ENCODE data around the gene RBMS3.
"Not testable (repeated sequence)": the region's sequence is repeated elsewhere in the genome, so short reads cannot be mapped to it uniquely, and the experiment has no call there.

The RBMS3 gene

DNA sequence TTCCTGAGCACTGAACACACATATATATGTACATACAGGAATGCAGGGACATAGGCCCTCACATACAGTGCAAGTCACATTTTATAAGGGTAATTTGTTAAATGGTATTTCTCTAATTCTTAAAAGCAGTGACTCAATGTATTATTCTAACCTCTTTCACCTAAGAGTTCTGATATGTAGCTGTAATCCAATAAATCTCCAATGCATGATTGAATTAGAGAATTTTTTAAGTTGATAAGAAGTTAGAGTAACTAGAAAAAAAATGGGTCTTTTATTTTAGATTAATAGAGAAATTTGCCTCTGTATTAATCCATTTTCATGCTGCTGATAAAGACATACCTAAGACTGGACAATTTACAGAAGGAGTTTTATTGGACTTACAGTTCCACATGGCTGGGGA lies 98.2 kb downstream of the RBMS3 start:
- H3K36me3 ChIP-seq (replicated peaks): no peaks in the 10 kb centered on the region
- DNase-seq (ENCODE audit: low spot score in 2 of 2): no peak
- in situ Hi-C loops (cut with MboI; ENCODE audit: low sequenced_read_pairs): no loop called here
- no peaks in the 10 kb centered on the region for H3K27me3 ChIP-seq (ENCODE audit: low read depth)
- no peaks in the 10 kb centered on the region for H3K9me3 ChIP-seq
- H3K4me3 ChIP-seq: no peak overlapping the region
- no peaks in the 10 kb centered on the region for H3K4me1 ChIP-seq

DNA sequence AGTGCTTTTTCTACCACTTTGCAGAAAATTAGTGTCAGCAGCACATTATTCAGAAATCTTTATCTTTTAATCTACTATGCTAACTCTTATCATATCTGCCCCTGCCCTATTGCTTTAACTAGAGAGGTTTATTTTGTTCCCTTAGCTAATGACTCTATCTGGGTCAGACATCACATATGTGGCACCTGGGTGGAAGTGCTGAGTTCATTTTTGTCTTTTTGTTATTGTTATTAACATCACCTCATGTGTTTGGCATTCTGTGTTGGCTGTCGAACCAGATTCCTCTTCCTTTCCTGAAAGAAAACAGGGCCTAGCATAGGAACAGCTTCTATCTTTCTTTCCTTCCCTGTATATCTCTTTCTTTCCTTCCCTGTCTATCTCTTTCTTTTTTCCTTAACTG lies 100.7 kb downstream of the RBMS3 start:
- in situ Hi-C loops (cut with MboI; ENCODE audit: low sequenced_read_pairs): no loop called here
- Histone ChIP-seq H3K4me1 (no peaks in the 10 kb centered on the region), H3K36me3 (replicated peaks) (no peaks in the 10 kb centered on the region), H3K4me3 (no peak overlapping the region), H3K9me3 (no peaks in the 10 kb centered on the region), H3K27me3 (ENCODE audit: low read depth) (no peaks in the 10 kb centered on the region)
- no peak for DNase-seq (ENCODE audit: low spot score in 2 of 2)

DNA sequence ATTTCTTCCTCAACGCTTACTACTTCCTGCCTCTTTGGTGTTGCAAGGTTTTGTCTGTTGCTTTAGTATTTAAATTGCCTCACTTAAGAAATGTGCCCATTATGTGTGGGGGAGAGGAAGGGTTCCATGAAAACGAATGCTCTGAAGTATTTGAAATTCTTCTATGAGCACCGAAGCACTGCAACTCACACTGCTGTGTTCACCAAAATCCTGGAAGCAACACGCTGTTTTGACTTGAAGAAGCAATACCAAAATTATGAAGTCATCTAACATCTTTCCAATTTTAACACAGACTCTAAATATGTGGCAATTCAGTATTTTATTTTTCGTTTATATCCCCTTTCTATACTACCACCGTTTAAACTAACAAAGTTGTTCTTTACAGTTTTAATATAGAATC lies 101.5 kb downstream of the RBMS3 start:
- Histone ChIP-seq H3K9me3 (no peaks in the 10 kb centered on the region), H3K27me3 (ENCODE audit: low read depth) (no peaks in the 10 kb centered on the region), H3K4me3 (no peak overlapping the region), H3K4me1 (no peaks in the 10 kb centered on the region), H3K36me3 (replicated peaks) (no peaks in the 10 kb centered on the region)
- no peak for DNase-seq (ENCODE audit: low spot score in 2 of 2)
- in situ Hi-C loops (cut with MboI; ENCODE audit: low sequenced_read_pairs): no loop called here

DNA sequence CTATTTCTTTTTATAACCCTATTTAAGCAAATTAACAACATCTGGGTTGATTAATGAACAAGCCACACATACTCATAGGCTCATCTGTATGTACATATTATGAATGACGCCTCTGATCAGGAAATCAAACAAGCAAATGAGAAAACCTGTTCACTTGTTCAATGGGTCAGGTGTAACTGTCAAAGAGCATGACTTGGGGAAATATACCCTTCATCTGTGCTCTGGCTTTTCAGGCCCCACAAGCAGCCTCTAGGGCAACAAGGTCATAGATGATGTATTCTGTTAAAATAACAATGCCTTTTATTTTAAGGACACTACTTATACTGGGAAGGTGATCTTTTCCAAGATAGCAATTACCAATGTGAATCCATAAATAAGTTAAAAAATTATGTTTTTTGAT lies 102.0 kb downstream of the RBMS3 start:
- Histone ChIP-seq H3K4me3 (no peak overlapping the region), H3K9me3 (no peaks in the 10 kb centered on the region), H3K36me3 (replicated peaks) (no peaks in the 10 kb centered on the region), H3K27me3 (ENCODE audit: low read depth) (no peaks in the 10 kb centered on the region; the same call in 1 of the 2 replicates), H3K4me1 (no peaks in the 10 kb centered on the region)
- no peak for DNase-seq (ENCODE audit: low spot score in 2 of 2)
- in situ Hi-C loops (cut with MboI; ENCODE audit: low sequenced_read_pairs): no loop called here

DNA sequence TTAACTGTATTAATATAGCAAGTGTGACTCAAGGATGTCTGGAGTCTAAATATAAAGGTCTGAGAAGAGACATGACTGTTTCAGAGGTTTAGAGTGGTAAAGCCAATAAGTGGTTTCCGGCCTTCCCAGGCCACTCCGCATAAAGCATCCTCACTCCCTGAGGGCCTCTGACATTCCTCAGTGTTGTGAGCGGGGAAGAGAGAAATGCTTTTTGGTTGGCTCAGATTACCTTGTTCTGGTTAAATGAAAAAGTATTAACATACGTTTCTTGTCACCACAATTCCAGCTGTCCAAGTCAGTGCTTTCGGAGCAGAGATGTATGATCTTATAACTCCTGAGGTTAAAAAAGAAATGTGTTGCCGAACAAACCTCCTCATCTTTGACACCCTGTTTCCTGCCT lies 103.8 kb downstream of the RBMS3 start:
- no peak overlapping the region for H3K4me3 ChIP-seq
- in situ Hi-C loops (cut with MboI; ENCODE audit: low sequenced_read_pairs): no loop called here
- no peaks in the 10 kb centered on the region for H3K36me3 ChIP-seq (replicated peaks)
- no peaks in the 10 kb centered on the region for H3K9me3 ChIP-seq
- DNase-seq (ENCODE audit: low spot score in 2 of 2): no peak
- no peaks in the 10 kb centered on the region; the same call in 1 of the 2 replicates for H3K27me3 ChIP-seq (ENCODE audit: low read depth)
- no peaks in the 10 kb centered on the region for H3K4me1 ChIP-seq

DNA sequence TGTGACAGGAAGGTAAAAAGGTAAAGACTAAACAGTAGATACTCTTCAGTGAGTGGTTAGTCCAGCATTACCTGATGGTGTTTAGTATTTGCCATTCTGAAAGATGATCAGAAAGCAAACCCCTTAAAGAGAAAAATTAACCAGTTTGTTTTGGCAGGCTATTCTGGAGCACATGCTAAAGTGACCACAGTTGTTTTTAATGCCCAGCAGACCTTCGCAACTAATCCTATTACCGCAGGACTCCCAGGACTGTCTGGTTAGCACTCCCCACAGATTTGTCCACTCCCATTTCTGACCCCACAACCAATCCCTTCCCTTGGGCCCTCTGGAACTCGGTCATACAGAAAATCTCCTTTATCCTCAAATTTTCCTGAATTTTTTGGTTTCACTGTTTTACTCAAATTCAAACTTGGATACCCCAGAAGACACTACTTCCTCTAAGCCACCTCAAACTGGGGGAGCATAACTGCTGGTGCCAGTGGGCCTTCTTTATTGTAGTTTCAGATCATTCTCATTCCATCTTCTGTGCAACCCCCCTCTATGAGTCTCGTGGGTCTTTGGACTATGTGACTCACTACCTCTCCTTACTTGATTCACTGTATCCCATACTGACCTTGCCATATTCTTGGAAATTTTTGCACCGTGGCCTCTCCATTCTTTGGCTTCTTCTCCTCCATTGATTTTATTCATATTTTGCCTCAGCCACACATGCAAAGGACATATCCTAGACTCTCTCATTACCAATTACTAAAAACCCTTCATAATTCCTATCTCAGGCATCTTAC lies 104.4 kb downstream of the RBMS3 start:
- Histone ChIP-seq H3K9me3 (no peaks in the 10 kb centered on the region), H3K4me1 (no peaks in the 10 kb centered on the region)

DNA sequence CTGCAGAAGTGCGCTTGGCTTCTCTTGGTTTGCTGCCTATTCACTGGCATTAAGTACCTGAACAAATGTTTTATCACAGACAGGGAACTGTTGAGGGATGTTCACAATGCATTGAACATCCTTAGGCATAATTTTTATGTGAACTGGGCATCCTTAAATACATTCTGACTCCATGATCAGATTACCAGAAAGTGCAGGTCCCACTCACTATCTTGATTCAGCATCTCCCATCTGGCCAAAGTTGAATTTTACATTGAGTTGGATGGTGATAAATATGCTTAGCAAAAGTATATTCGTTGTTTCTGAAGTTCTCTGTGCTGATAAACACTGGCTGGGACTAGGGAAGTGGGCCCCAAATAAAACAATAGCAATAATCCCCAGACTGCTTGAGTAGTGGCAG lies 108.5 kb downstream of the RBMS3 start:
- no peaks in the 10 kb centered on the region for H3K36me3 ChIP-seq (replicated peaks)
- no peak overlapping the region for H3K4me3 ChIP-seq
- H3K4me1 ChIP-seq: no peaks in the 10 kb centered on the region
- H3K9me3 ChIP-seq: no peaks in the 10 kb centered on the region
- no peaks in the 10 kb centered on the region; the same call in 1 of the 2 replicates for H3K27me3 ChIP-seq (ENCODE audit: low read depth)
- in situ Hi-C loops (cut with MboI; ENCODE audit: low sequenced_read_pairs): no loop called here
- DNase-seq (ENCODE audit: low spot score in 2 of 2): no peak

More for the DNA sequence above, 104.4 kb downstream of the RBMS3 start:
- Histone ChIP-seq H3K27me3 (ENCODE audit: low read depth) (no peaks in the 10 kb centered on the region; the same call in 1 of the 2 replicates), H3K4me3 (no peak overlapping the region), H3K36me3 (replicated peaks) (no peaks in the 10 kb centered on the region)
- DNase-seq (ENCODE audit: low spot score in 2 of 2): no peak
- in situ Hi-C loops (cut with MboI; ENCODE audit: low sequenced_read_pairs): no loop called here

DNA sequence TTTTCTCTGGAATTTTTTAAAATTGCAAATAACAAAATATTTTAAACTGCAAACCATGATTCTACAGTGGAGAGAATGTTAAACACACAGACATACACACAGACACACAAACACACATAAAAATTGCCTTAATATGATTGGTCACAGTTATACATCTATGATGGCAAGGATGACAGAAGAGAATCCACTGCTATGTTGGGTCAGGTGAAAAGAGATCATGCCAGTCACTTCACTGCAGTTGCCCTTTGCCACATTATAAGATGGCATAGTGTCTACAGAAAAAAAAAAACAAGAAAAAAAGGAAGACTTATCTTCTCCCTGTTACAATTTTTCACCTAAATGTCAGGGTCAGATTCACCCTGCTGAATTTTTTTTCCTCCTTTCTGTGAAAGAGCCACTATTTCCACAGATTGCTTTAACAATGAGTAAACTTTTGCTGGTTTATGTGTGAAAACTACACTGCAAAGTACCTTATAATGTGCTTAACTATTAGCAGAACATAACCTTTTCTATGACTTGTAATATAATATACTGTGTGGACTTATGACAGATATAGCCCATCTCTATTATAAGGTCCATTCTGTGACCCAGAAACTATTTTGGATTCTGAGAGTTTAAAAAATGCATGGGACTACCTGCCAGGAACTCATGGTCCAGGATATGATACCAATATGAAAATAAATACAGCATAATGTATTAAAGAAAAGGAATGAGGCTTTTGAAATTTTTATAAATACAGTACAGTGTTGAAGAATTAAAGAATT lies 111.9 kb downstream of the RBMS3 start:
- Histone ChIP-seq H3K27me3 (ENCODE audit: low read depth) (no peaks in the 10 kb centered on the region; the same call in 1 of the 2 replicates), H3K4me3 (no peak overlapping the region), H3K9me3 (no peaks in the 10 kb centered on the region), H3K36me3 (replicated peaks) (no peaks in the 10 kb centered on the region), H3K4me1 (no peaks in the 10 kb centered on the region)
- in situ Hi-C loops (cut with MboI; ENCODE audit: low sequenced_read_pairs): no loop called here
- DNase-seq (ENCODE audit: low spot score in 2 of 2): no peak

DNA sequence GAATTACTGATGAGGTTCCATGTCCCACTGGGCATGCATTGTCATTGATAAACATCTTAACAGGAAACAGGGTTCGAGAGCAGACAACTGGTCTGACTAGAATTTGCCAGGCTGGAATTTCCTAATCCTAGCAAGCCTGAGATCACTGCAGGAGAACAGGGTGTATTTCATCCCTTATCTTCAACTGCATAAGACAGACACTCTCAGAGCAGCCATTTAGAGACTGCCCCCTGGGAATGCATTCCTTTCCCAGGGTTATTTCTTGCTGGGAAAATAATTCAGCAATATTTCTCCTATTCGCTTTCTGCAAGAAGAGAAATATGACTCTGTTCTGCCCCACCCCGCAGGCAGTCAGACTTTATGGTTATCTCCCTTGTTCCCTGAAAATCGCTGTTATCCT lies 113.1 kb downstream of the RBMS3 start:
- H3K36me3 ChIP-seq (replicated peaks); H3K4me1 ChIP-seq; H3K4me3 ChIP-seq; H3K27me3 ChIP-seq (ENCODE audit: low read depth); in situ Hi-C loops (cut with MboI; ENCODE audit: low sequenced_read_pairs); H3K9me3 ChIP-seq; DNase-seq (ENCODE audit: low spot score in 2 of 2): not testable (repeated sequence)

DNA sequence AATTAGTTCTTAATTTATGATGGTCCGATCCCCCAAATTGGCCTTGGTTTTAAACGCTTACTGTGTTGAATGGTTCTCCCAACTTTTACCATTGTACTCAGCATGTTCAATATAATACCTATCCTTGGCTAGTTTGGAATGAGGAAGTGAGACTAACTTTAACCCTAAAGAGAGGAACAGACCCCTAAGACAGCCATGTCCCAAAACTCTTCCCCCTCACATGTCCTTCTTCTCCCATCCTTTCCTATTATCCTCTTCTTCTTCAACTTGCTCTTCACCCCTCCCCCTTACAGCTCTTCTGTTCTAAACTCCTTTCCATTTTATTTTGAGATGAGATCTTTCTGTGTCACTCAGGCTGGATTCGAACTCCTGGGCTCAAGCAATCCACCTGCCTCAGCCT lies 116.5 kb downstream of the RBMS3 start:
- Histone ChIP-seq H3K27me3 (ENCODE audit: low read depth) (no peaks in the 10 kb centered on the region), H3K36me3 (replicated peaks) (no peaks in the 10 kb centered on the region), H3K4me3 (no peak overlapping the region), H3K4me1 (no peaks in the 10 kb centered on the region), H3K9me3 (no peaks in the 10 kb centered on the region)
- in situ Hi-C loops (cut with MboI; ENCODE audit: low sequenced_read_pairs): no loop called here
- no peak for DNase-seq (ENCODE audit: low spot score in 2 of 2)

DNA sequence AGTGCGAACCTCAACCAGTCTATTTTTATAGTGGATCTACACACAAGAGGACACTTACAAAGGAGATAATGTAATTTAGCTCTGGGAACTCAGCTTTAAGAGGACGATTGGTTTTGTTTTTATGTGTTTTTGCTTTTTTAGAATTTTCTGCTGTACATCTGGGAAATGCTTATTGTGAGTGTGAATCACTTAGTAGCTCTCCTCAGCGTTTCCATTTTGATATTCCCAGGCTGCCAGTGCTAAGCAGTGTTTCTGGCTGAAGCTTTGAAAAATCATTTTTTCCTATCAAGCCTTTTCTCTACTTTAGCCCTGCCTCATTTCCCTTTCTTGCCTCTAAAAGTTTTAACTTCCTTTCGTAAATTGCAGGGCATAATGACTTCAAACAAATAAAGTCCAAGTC lies 117.9 kb downstream of the RBMS3 start:
- Histone ChIP-seq H3K4me3 (no peak overlapping the region), H3K36me3 (replicated peaks) (no peaks in the 10 kb centered on the region), H3K9me3 (no peaks in the 10 kb centered on the region), H3K27me3 (ENCODE audit: low read depth) (no peaks in the 10 kb centered on the region), H3K4me1 (no peaks in the 10 kb centered on the region)
- no peak for DNase-seq (ENCODE audit: low spot score in 2 of 2)
- in situ Hi-C loops (cut with MboI; ENCODE audit: low sequenced_read_pairs): no loop called here

DNA sequence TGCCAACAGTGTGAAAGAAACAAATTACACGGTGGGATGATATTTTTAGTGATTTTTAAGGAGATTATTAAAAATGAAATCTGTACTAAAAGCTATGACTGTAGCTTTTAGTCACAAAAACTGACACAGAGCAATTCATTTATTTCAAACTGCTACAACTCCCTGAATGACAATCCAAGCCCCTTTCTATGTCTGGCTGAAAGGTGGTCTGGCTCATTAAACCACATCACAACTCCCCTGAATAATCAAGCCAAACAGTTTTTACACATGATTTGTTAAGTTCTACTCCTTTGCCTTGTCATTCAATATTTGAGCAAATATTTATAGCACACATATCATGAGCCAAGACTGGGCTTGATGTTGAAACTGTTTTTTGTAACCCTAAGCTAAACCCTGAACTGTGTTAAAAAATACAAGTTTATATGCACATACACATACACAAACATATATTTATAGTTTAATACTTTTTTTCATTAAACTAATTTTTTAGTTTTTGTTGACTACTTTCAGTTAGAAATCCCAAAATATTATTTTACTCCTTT lies 125.5 kb downstream of the RBMS3 start:
- in situ Hi-C loops (cut with MboI; ENCODE audit: low sequenced_read_pairs): no loop called here
- peaks cover 14% of the 10 kb centered on the region for H3K4me1 ChIP-seq
- H3K4me3 ChIP-seq: no peak overlapping the region

DNA sequence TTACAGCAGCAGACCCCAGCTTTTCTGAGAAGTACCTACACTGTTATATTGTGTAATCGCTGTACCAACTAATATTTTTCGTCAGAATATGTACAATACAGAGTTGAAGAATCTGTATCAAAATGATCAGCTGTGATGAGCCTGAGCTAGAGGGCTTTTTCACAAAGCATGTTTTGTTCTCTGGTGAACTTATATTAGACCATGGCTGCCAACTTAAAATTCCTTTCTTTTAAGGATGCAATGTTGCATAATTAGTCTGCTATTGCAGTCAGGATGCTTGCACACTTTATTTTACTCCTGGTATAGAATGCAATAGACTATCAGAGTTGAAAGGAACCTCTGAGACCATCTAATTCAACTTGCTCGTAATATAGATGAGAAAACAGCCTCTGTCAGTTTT lies 127.8 kb downstream of the RBMS3 start:
- peaks cover 15% of the 10 kb centered on the region for H3K4me1 ChIP-seq
- DNase-seq (ENCODE audit: low spot score in 2 of 2): no peak
- H3K4me3 ChIP-seq: no peak overlapping the region
- H3K9me3 ChIP-seq: no peaks in the 10 kb centered on the region
- no peaks in the 10 kb centered on the region for H3K27me3 ChIP-seq (ENCODE audit: low read depth)
- in situ Hi-C loops (cut with MboI; ENCODE audit: low sequenced_read_pairs): no loop called here
- no peaks in the 10 kb centered on the region for H3K36me3 ChIP-seq (replicated peaks)

More for the DNA sequence above, 125.5 kb downstream of the RBMS3 start:
- H3K36me3 ChIP-seq (replicated peaks): no peaks in the 10 kb centered on the region
- H3K27me3 ChIP-seq (ENCODE audit: low read depth): no peaks in the 10 kb centered on the region
- no peaks in the 10 kb centered on the region for H3K9me3 ChIP-seq
- no peak for DNase-seq (ENCODE audit: low spot score in 2 of 2)

DNA sequence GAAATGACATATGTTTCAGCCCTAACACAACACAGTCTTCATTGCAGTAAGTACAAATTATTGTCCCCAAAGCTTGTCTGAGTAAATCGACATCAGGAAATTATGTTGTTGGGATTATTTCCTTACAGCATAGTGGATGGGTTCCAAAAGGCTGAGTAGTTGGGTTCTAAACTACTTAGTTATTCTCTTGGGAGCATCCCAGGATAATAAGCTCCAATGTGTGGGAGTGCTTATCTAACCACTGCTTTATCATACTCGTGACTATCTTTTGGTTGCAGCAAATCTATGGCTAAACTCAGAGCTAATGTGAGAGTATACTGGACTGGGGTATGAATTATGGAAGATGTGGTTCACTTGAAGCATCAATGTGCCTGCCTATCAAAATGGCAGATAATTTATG lies 128.5 kb downstream of the RBMS3 start:
- no peak overlapping the region for H3K4me3 ChIP-seq
- H3K36me3 ChIP-seq (replicated peaks): no peaks in the 10 kb centered on the region
- no peaks in the 10 kb centered on the region for H3K27me3 ChIP-seq (ENCODE audit: low read depth)
- H3K4me1 ChIP-seq: peaks cover 22% of the 10 kb centered on the region
- in situ Hi-C loops (cut with MboI; ENCODE audit: low sequenced_read_pairs): no loop called here
- DNase-seq (ENCODE audit: low spot score in 2 of 2): no peak
- no peaks in the 10 kb centered on the region for H3K9me3 ChIP-seq

Measured in HAP-1 (cell line).